H1 (cell line): ENCODE data around the gene MATN4. TPM values are rescaled to one million over a fixed set of nuclear protein-coding genes. Genes with fewer than 3 reads are reported as not detected.

Source experiments
- CTCF ChIA-PET: fragments of 300-600 bp; sonication (Branson Sonifier 250); formaldehyde crosslinking; loops from one replicate; lab custom pipeline; 2021; ENCODE audit not compliant: partially characterized antibody; lab: Charles Lee
- POLR2A ChIA-PET: fragments of 300-600 bp; sonication (Branson Sonifier 250); formaldehyde crosslinking; loops from one replicate; lab custom pipeline; 2021; ENCODE audit warnings: inconsistent platforms; ENCODE audit not compliant: partially characterized antibody; lab: Charles Lee
- DNase-seq, 2 experiments: peaks; one replicate each; pipeline versions ENCODE4 v3.0.0 to v3.0.0-alpha.2; 2010 to 2022; ENCODE audit warnings: low spot score in 2 of 2, low read depth in 1 of 2, mixed read lengths in 1 of 2
- FAIRE-seq: peaks from 2 replicates; lab custom pipeline; 2011; peaks lifted over from hg19 to GRCh38; lab: Jason Lieb, UNC
- H2AFZ ChIP-seq: 2 replicates; pipeline ENCODE4 v1.8.1; 2012; ENCODE audit warnings: low read length, inconsistent platforms
- H2AK5ac ChIP-seq: 2 replicates; pipeline ENCODE4 v1.6.1; 2013; ENCODE audit warnings: low read depth, low read length
- H2BK120ac ChIP-seq: replicated peaks from 2 replicates; pipeline ENCODE3; 2013; ENCODE audit warnings: low read depth, low read length, inconsistent platforms
- H2BK12ac ChIP-seq: 2 replicates; pipeline ENCODE4 v1.6.1; 2013; ENCODE audit warnings: low read depth, low read length
- H2BK15ac ChIP-seq: 2 replicates; pipeline ENCODE4 v1.6.1; 2013; ENCODE audit warnings: low read length
- H2BK20ac ChIP-seq: 2 replicates; pipeline ENCODE4 v1.6.1; 2013; ENCODE audit warnings: low read length
- H2BK5ac ChIP-seq: 2 replicates; pipeline ENCODE4 v1.6.1; 2013; ENCODE audit warnings: low read depth, low read length
- H3K14ac ChIP-seq: 2 replicates; pipeline ENCODE4 v1.6.1; 2013; ENCODE audit warnings: inconsistent platforms; ENCODE audit not compliant: insufficient read length
- H3K18ac ChIP-seq: 2 replicates; pipeline ENCODE4 v1.6.1; 2013; ENCODE audit warnings: low read length; ENCODE audit errors: extremely low read depth
- H3K23ac ChIP-seq: 2 replicates; pipeline ENCODE4 v1.6.1; 2013; ENCODE audit warnings: inconsistent platforms; ENCODE audit not compliant: insufficient read length
- H3K23me2 ChIP-seq: 2 replicates; pipeline ENCODE4 v1.6.1; 2013; ENCODE audit warnings: low read depth, low read length
- H3K27ac ChIP-seq: 2 replicates; pipeline ENCODE4 v1.6.1; 2011; ENCODE audit warnings: low read depth, low read length, inconsistent platforms
- H3K27me3 ChIP-seq, 4 experiments: replicated peaks in 1 of 4; 1 replicate in 1 of 4; 2 replicates in 3 of 4; pipeline versions ENCODE4 v1.6.1 to v1.8.1; 2011 to 2013; ENCODE audit warnings: low read length in 3 of 4, mild to moderate bottlenecking in 3 of 4, inconsistent platforms in 2 of 4, mixed read lengths in 2 of 4, moderate library complexity in 1 of 4; ENCODE audit not compliant: control insufficient read depth in 3 of 4, insufficient read depth in 3 of 4; ENCODE audit errors: extremely low read depth in 1 of 4
- H3K36me3 ChIP-seq, 4 experiments: 2 replicates each; pipeline versions ENCODE4 v1.6.1 to v1.8.1; 2011 to 2013; ENCODE audit warnings: mild to moderate bottlenecking in 4 of 4, low read length in 3 of 4, moderate library complexity in 2 of 4, control low read depth in 1 of 4, inconsistent platforms in 1 of 4; ENCODE audit not compliant: insufficient read depth in 4 of 4, control insufficient read depth in 2 of 4
- H3K4ac ChIP-seq: replicated peaks from 2 replicates; pipeline ENCODE3; 2013; ENCODE audit warnings: low read length, low read depth, mixed read lengths, inconsistent platforms; ENCODE audit not compliant: insufficient read length
- H3K4me1 ChIP-seq, 4 experiments: replicated peaks in 1 of 4; 1 replicate in 1 of 4; 2 replicates in 3 of 4; pipeline versions ENCODE4 v1.6.1 to v1.8.1; 2011 to 2013; ENCODE audit warnings: low read length in 3 of 4, inconsistent platforms in 2 of 4, mixed read lengths in 1 of 4; ENCODE audit not compliant: insufficient read depth in 4 of 4, control insufficient read depth in 3 of 4
- H3K4me2 ChIP-seq, 2 experiments: 2 replicates each; pipeline versions ENCODE4 v1.6.1 to v1.8.1; 2011 to 2013; ENCODE audit warnings: low read depth in 2 of 2, low read length in 2 of 2, control low read depth in 1 of 2, inconsistent platforms in 1 of 2, mild to moderate bottlenecking in 1 of 2; ENCODE audit not compliant: insufficient read depth in 1 of 2
- H3K4me3 ChIP-seq, 4 experiments: fragments of 200-600, 300-600 bp in 1 of 4; sonication (generic), shearing (Covaris generic), sonication (Bioruptor Twin) in 1 of 4; 2 replicates each; pipeline versions ENCODE4 v1.5.1 to v1.8.1; 2011 to 2016; ENCODE audit warnings: low read length in 4 of 4, low read depth in 3 of 4, control low read depth in 2 of 4, inconsistent platforms in 2 of 4, mild to moderate bottlenecking in 2 of 4, mixed read lengths in 1 of 4, moderate library complexity in 1 of 4; ENCODE audit not compliant: insufficient read depth in 2 of 4; ENCODE audit errors: extremely low read depth in 1 of 4
- H3K56ac ChIP-seq: replicated peaks from 2 replicates; pipeline ENCODE3; 2013; ENCODE audit warnings: low read depth, mild to moderate bottlenecking, mixed read lengths, low read length, inconsistent platforms; ENCODE audit not compliant: insufficient read length
- H3K79me1 ChIP-seq: 2 replicates; pipeline ENCODE4 v1.6.1; 2013; ENCODE audit warnings: low read depth, low read length, control low read depth
- H3K79me2 ChIP-seq, 2 experiments: 2 replicates each; pipeline versions ENCODE4 v1.6.1 to v1.8.1; 2012 to 2013; ENCODE audit warnings: low read length in 2 of 2, mild to moderate bottlenecking in 2 of 2, inconsistent platforms in 1 of 2; ENCODE audit not compliant: insufficient read depth in 2 of 2, control insufficient read depth in 1 of 2
- H3K9ac ChIP-seq, 4 experiments: replicated peaks in 1 of 4; 1 replicate in 1 of 4; 2 replicates in 3 of 4; pipeline versions ENCODE4 v1.6.1 to v1.8.1; 2011 to 2013; ENCODE audit warnings: low read depth in 3 of 4, low read length in 3 of 4, control low read depth in 2 of 4, mild to moderate bottlenecking in 2 of 4, moderate library complexity in 2 of 4, inconsistent platforms in 1 of 4; ENCODE audit errors: extremely low read depth in 1 of 4
- H3K9me3 ChIP-seq, 2 experiments: 2 replicates each; pipeline versions ENCODE4 v1.6.1 to v1.8.1; 2012 to 2013; ENCODE audit warnings: mild to moderate bottlenecking in 2 of 2, moderate library complexity in 2 of 2, control low read depth in 1 of 2, inconsistent platforms in 1 of 2, low read depth in 1 of 2, low read length in 1 of 2, mixed read lengths in 1 of 2; ENCODE audit not compliant: insufficient read depth in 2 of 2
- H4K20me1 ChIP-seq, 2 experiments: replicated peaks in 1 of 2; 2 replicates each; pipeline versions ENCODE3 to v1.8.1; 2011 to 2013; ENCODE audit warnings: inconsistent platforms in 2 of 2, low read length in 2 of 2, mild to moderate bottlenecking in 1 of 2; ENCODE audit not compliant: insufficient read depth in 2 of 2, control insufficient read depth in 1 of 2
- H4K5ac ChIP-seq: 2 replicates; pipeline ENCODE4 v1.6.1; 2013; ENCODE audit warnings: low read length, low read depth, mixed read lengths, inconsistent platforms; ENCODE audit not compliant: insufficient read length
- H4K8ac ChIP-seq: 2 replicates; pipeline ENCODE4 v1.8.0; 2013; ENCODE audit warnings: mild to moderate bottlenecking, moderate library complexity, low read length, inconsistent platforms; ENCODE audit not compliant: insufficient read depth; ENCODE audit errors: extremely low read depth
- H4K91ac ChIP-seq: replicated peaks from 2 replicates; pipeline ENCODE3; 2013; ENCODE audit warnings: low read length, mixed read lengths, inconsistent platforms; ENCODE audit not compliant: insufficient read length
- BACH1 ChIP-seq: IDR thresholded peaks from 2 replicates; pipeline ENCODE4 v1.6.1; 2012; ENCODE audit warnings: low read length, improper control_type of control experiment
- CBX5 ChIP-seq: fragments of 300-800, 300-1000 bp; sonication (generic); IDR thresholded peaks from 2 replicates; pipeline ENCODE4 v1.7.1; 2016; ENCODE audit warnings: antibody characterized with exemption, low read length, low read depth
- KDM5A ChIP-seq: fragments of 200-600 bp; IDR thresholded peaks from 2 replicates; pipeline ENCODE4 v1.7.1; 2012; ENCODE audit warnings: mild to moderate bottlenecking, low read length, inconsistent platforms, mixed read lengths
- SRF ChIP-seq: IDR thresholded peaks from 2 replicates; pipeline ENCODE4 v1.6.1; 2011; ENCODE audit warnings: mild to moderate bottlenecking, low read depth, low read length, moderate library complexity
- WGBS, 2 experiments: shearing (Covaris generic) in 1 of 2; methylation state at CpG; one replicate each; pipeline versions ENCODE4 v1.1.6 to v1.1.7; 2013 to 2015; ENCODE audit warnings: low lambda C conversion rate in 2 of 2, mixed read lengths in 2 of 2, inconsistent platforms in 1 of 2, low coverage in 1 of 2, missing lambda C conversion rate in 1 of 2; ENCODE audit not compliant: insufficient replicate concordance in 2 of 2, insufficient coverage in 1 of 2, insufficient read length in 1 of 2; ENCODE audit errors: extremely low coverage in 1 of 2, missing lambda C conversion rate in 1 of 2; 5-methylcytosine and 5-hydroxymethylcytosine counted together
- polyA plus RNA-seq, 7 experiments: library from polyadenylated mRNA; depleted of rRNA in 3 of 7; stranded (reverse) in 5 of 7; unstranded in 2 of 7; fragments of >200 nt in 5 of 7; fragments of 200-250 nt in 2 of 7; gene quantifications; 1 replicate in 5 of 7; 2 replicates in 1 of 7; 4 replicates in 1 of 7; pipeline versions ENCODE4 v1.2.1 to v1.2.3, GENCODE V29; 2011 to 2013; ENCODE audit warnings: missing spikeins in 2 of 7, mixed read lengths in 2 of 7
- total RNA-seq: library from RNA; stranded (reverse); fragmentation: NEBNext Ultra II Directional; extraction: Animal tissue kit (Norgen Biotek cat#: 25700); gene quantifications from 2 replicates; pipeline ENCODE4 v1.2.1, GENCODE V29; 2021

MATN4 gene
- total and polyA plus RNA-seq, 2 of the 8 experiments (the other 6 are each of a cell fraction or from before 2014, with no cell fraction given): 2.1 to 4.4 TPM

- no peak overlapping the region for H2AK5ac ChIP-seq
- ChIA-PET POLR2A (no interaction called here), CTCF (interaction anchor here (1.2 kb wide), 1 partner anchor 136 kb away, joined by 5 read pairs; no protein-coding TSS in a partner anchor)
- no peak overlapping the region for H3K9ac ChIP-seq
- no peak overlapping the region for H2BK5ac ChIP-seq
- DNase-seq: no peak
- H3K27ac ChIP-seq: no peak overlapping the region
- H3K9me3 ChIP-seq: no peaks in the 10 kb centered on the region
- no peak overlapping the region for H3K18ac ChIP-seq
- no peak overlapping the region for H4K91ac ChIP-seq
- H3K56ac ChIP-seq: no peak overlapping the region
- no peaks in the 10 kb centered on the region for H3K36me3 ChIP-seq
- H2BK12ac ChIP-seq: no peak overlapping the region
- H3K14ac ChIP-seq: no peak overlapping the region
- H3K79me1 ChIP-seq: no peaks in the 10 kb centered on the region
- H2AFZ ChIP-seq: no peak overlapping the region
- H3K4me2 ChIP-seq: no peak overlapping the region
- H4K8ac ChIP-seq: no peak overlapping the region
- no peak for FAIRE-seq
- no peak overlapping the region for H3K23ac ChIP-seq
- H2BK20ac ChIP-seq: no peak overlapping the region
- H4K20me1 ChIP-seq: no peaks in the 10 kb centered on the region
- no peaks in the 10 kb centered on the region for H3K79me2 ChIP-seq
- no peak overlapping the region for H4K5ac ChIP-seq
- peaks cover 0 to 2% (median 0%) of the 10 kb centered on the region in 4 experiments; a peak in 2 of 7 replicates for H3K4me1 ChIP-seq
- H3K27me3 ChIP-seq: no peaks in the 10 kb centered on the region
- WGBS, 2 experiments: 89% methylated on average over 3 of the region's 3 CpGs; no CpG with 5 or more reads in 1 of the 2 experiments
- no peak for TF ChIP-seq KDM5A
- TF ChIP-seq SRF: no peak
- TF ChIP-seq BACH1: no peak
- TF ChIP-seq CBX5: no peak
- H3K23me2 ChIP-seq: no peaks in the 10 kb centered on the region
- no peak overlapping the region for H2BK15ac ChIP-seq
- no peak overlapping the region for H3K4me3 ChIP-seq
- no peak overlapping the region for H3K4ac ChIP-seq
- H2BK120ac ChIP-seq: no peak overlapping the region
These were observed 32.8 kb downstream of the MATN4 start for GRCh38 chr20:45275338-45275737.
